Right lobe of liver (tissue), 4 donors: Measurements from ENCODE around the gene CD207.
"Not testable (repeated sequence)": the region's sequence is repeated elsewhere in the genome, so short reads cannot be mapped to it uniquely, and the experiment has no call there.

ENCODE experiments used
- CTCF ChIP-seq, 4 donors: fragments of 200-600 bp in 3 of 4; fragments of 450-650 bp in 1 of 4; IDR thresholded peaks; one replicate each; pipeline versions ENCODE4 v1.5.1 to v1.8.0; 2016 to 2022; ENCODE audit warnings: antibody characterized with exemption in 4 of 4, mild to moderate bottlenecking in 2 of 4
- POLR2A ChIP-seq: fragments of 450-650 bp; IDR thresholded peaks from one replicate; pipeline ENCODE4 v1.6.1; 2017; ENCODE audit warnings: antibody characterized with exemption, mild to moderate bottlenecking
- donor health status: DM: no; HTN: no; CAD: no.
- donor health status: DM: no; HTN: no; CAD: no.
- donor health status: DM: no; HTN: yes; CAD: no.

GRCh38 chr2:70878543-70878942 is 42.9 kb upstream of the CD207 start:
- not testable (repeated sequence) for TF ChIP-seq CTCF (IDR thresholded peaks at IDR 0.05); POLR2A
